ENCODE measurements around the gene PCGF2.
A peak's percentile ranks its signal among the peaks of the same experiment; 100 is the strongest.

The PCGF2 gene

DNA sequence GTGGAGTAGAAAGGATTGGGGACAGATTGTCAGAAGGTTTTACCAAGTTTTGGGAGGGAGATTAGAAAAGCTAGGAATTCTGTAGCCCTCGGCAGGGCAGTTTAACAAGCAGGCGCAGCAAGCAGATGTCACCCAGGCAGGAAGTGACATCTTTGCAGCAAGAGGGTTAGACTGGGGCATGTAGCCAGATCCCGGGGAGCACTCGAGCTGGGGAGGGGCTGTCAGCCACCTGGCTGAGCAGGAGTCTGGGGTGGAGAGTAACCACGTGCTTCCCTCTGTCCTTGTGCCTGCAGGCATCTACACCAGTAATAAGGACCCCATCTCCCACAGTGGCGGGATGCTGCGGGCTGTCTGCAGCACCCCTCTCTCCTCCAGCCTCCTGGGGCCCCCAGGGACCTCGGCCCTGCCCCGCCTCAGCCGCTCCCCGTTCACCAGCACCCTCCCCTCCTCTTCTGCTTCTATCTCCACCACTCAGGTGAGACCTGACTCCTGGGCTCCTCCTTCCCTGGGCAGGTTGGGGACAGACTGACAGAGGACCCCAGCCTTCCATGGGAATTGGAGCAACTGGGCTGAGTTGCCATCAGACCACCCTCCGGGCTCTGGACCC, 30.9 kb downstream of the PCGF2 start:
- DNase-seq (ENCODE audit: low spot score), result no peak

DNA sequence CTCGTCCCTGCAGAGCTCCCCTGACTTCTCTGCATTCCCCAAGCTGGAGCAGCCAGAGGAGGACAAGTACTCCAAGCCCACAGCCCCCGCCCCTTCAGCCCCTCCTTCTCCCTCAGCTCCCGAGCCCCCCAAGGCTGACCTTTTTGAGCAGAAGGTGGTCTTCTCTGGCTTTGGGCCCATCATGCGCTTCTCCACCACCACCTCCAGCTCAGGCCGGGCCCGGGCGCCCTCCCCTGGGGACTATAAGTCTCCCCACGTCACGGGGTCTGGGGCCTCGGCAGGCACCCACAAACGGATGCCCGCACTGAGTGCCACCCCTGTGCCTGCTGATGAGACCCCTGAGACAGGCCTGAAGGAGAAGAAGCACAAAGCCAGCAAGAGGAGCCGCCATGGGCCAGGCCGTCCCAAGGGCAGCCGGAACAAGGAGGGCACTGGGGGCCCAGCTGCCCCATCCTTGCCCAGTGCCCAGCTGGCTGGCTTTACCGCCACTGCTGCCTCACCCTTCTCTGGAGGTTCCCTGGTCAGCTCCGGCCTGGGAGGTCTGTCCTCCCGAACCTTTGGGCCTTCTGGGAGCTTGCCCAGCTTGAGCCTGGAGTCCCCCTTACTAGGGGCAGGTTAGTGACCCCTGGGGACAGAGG, 31.6 kb downstream of the PCGF2 start:
- no peak for DNase-seq (ENCODE audit: low spot score)

- no peak for DNase-seq (ENCODE audit: low spot score)
These were observed 32.8 kb downstream of the PCGF2 start for GRCh38 chr17:38715216-38715943.

DNA sequence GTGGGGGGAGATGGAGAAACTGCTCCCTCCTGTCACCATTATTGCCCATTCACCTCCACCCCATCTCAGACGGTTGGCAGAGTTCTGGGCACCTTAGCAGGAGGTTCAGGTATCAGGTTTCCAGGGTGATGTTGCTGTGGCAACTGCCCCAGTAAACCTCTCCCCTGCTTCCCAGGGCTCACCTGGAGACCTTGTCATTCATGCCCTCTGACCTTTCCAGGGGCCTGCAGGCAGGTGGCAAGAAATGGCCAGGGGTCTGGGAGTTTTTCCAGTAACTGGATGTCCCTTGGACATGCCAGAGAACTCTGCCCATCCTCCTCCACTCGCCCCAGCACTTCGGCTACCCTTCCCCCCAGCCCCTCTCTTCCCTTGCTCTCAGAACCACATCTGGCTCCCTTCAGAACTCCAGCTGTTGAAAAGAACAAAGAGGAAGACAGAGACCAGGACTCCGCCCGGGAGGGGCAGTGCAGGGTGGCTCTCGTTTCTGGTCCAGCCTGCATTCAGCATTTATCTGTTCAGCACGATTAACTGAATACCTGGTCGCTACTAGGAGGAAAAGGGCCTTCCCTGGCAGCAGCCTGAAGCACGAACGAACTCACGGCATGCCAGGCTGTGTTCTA, 34.6 kb downstream of the PCGF2 start:
- no peak for DNase-seq (ENCODE audit: low spot score)

DNA sequence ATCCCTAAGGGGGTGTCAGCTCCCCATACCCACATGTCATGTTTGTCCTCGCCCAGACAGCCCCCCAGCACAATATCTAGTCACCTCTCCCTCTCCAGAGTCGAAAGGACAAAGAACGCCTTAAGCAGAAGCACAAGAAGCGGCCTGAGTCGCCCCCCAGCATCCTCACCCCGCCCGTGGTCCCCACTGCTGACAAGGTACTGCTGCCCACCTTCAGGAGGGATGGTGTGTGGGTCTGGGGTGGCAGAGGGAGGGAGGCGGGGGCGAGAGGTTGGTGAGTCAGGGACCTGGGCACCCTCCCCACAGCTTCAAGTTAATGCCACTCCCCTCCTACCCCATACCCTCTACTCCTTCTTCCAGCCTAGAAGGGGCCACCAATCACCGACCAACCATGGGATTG, 35.5 kb downstream of the PCGF2 start:
- DNase-seq (ENCODE audit: low spot score), result no peak

DNA sequence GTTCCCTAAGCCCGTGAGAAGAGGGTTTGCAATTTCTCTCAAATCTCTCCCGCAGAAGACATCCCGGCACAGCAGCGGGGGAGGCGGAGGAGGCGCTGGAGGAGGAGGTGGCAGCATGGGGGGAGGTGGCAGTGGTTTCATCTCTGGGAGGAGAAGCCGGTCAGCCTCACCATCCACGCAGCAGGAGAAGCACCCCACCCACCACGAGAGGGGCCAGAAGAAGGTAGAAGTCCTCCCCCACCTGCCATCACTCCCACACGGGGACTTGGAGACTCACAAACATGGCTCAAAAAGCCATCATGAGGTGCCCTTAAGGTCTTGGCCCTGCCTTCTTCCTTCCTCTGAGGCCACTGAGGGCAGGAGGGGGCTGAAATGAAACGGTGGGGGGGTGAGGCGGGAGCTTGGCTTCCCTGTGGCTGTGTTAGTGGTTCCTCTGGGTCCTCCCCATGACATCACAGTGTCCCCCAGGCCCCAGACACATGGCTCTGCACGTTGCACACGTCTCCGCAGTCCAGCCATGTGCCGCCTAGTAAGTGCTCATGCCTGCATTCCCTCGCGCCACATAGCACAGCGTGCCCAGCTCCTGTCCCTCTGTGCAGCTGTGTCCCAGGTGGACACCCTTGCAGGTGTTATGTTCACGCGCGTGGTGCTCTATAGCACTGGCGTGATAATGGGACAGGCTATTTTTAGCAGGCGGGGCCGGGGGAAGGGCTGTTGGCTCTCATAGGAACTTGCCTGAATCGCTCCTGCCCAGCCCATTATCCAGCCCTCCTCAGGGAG, 36.2 kb downstream of the PCGF2 start:
- DNase-seq (ENCODE audit: low spot score), result no peak

DNA sequence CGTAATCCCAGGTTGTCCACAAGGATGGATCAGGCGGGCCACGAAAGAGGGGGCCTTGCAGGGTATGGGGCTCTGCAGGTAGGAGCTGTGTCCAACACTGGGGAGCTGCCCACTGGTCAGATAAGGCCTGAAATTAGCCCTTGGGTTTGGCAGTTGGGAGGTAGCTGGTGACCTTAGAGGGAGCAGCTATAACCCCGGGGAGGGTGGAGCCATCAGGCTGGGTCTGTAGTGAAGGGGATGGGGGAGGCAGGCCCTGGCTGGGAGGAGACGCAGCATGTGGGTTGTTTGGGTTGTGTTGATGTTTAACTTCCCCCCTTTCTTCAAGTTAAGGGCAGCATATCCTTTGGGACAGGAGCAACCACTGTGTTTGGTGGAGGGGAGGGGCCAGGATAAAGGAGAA, 37.2 kb downstream of the PCGF2 start:
- no peak for DNase-seq (ENCODE audit: low spot score)

GRCh38 chr17:38710604-38710962, 37.6 kb downstream of the PCGF2 start:
- no peak for DNase-seq (ENCODE audit: low spot score)

GRCh38 chr17:38709864-38710603, 38.1 kb downstream of the PCGF2 start:
- DNase-seq (ENCODE audit: low spot score), result no peak

DNA sequence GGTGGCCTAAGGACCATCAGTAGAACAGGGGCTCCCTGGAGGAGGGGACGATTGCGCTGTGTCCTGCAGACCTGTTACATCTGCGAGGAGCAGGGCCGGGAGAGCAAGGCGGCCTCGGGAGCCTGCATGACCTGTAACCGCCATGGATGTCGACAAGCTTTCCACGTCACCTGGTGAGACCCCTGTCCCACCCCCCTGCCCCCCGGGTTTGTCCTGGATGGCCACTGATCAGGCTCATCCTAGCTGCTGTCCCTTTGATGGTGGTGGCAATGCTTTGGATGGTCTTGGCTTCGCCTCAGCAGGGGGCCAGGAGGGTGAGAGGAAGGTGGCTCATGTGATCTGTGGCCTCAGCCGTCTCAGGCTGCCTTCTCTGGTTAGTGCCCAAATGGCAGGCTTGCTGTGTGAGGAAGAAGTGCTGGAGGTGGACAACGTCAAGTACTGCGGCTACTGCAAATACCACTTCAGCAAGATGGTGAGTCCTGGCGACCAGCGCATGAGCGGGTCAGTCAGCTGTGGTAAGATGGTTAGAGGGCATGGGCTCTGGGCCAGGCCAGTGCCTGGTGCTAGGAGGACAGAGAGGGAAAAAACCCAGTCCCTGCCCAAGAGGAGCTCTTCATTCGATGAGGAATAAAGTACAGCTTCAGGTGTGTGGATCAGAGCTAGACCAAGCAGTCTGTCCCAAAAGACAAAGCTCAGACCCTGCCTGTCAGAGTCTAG, 38.9 kb downstream of the PCGF2 start:
- DNase-seq (ENCODE audit: low spot score), result no peak

GRCh38 chr17:38707678-38708351, 40.3 kb downstream of the PCGF2 start:
- no peak for DNase-seq (ENCODE audit: low spot score)

- DNase-seq (ENCODE audit: low spot score), result peak; percentile 45
These were observed 41.5 kb downstream of the PCGF2 start for GRCh38 chr17:38706505-38707216.

DNA sequence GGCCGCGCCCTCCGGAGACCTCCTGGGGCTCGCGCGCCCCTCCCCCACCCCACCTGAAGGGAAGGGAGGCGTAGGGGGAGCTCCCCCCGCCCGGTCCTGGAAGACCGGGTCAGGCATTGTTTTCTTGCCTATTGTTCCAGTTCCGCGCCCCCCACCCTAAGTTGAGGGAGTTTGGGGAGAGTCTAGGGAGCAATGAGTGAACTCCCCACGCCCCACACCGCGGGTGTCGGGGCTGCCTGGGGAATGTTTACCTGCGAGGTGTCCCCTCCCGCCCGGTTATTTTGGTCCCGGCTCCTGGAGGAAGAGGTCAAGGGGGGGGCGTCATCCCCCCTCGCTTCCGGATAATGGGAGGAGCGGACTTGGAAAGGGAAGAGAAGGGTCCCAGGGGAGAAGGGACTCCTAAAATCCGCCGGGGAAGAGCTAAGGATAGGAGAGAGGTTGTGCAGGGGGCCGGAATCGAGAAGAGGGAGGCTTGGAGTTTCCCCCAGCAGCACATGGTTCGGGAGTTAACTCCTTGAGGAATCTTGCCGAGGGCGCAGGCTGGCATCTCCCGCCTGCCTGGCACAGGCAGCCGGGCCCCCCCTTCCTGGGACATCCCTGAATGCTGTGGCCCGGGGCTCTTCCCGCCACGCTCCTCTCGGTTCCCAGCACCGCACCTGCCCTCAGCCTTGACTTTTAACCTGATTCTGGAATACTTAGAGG, 42.2 kb downstream of the PCGF2 start:
- DNase-seq (ENCODE audit: low spot score), result peak; percentile 76

GRCh38 chr17:38705523-38705802, 42.7 kb downstream of the PCGF2 start:
- DNase-seq (ENCODE audit: low spot score), result peak; percentile 60

DNA sequence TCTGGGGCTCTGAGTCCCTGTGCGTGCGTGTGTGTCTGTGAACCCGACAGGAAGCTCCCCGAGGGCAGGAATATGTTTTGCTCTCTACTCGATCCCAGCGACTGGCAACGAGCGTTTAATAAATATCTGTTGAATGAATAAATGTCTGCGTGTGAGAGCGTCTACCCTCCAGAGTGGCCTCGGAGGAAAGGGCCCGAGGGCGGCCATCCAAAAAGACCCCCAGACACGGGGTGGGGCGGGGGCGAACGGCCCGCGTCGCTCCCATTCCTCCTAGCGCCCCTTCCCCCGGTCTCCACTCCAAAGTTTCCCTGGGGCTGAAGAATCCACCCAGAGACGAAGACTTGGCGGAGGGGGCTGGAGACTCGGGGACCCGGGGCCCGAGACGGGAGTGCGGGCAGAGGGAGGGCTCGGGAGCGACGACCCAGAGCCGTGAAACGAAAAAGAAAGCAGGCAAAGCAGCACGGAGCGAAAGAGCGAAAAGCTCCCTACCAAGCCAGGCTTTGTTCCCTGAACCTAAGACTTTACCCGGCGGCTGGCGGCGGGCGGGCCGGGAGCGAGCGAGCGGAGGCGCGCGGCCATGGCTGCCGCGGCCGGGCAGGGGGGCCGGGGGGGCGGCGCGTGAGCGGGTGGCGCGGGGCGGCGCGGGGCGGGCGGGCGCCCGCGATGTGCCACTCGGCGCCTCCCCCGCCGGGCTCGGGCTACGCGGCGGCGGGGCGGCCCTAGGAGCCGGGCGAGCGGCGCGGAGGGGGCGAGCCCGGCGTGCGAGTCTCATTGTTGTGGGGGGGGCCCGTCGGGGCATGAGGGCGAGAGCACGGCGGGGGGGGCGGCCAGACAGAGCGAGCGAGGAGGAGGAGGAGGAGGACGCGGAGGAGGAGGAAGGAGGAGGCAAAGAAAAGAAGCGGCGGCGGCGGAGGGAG, 43.3 kb downstream of the PCGF2 start, which contains the start of gene MLLT6:
TSS of gene MLLT6 (plus strand) at position 668 of the 917 bp plus-strand sequence. CDS start 360 bp downstream, outside the sequence.
- peak; percentile 90 for DNase-seq (ENCODE audit: low spot score)

- DNase-seq (ENCODE audit: low spot score), result peak; percentile 46
These were observed 44.2 kb downstream of the PCGF2 start for GRCh38 chr17:38703742-38704605.
